ENCODE data around the gene GADD45B. TPM values are rescaled to one million over a fixed set of nuclear protein-coding genes. Genes with fewer than 3 reads are reported as not detected.
"Not testable (repeated sequence)": the region's sequence is repeated elsewhere in the genome, so short reads cannot be mapped to it uniquely, and the experiment has no call there.

Gene GADD45B
- polyA plus RNA-seq, 4 donors = 9.2 to 144 (median 12.3) TPM

DNA sequence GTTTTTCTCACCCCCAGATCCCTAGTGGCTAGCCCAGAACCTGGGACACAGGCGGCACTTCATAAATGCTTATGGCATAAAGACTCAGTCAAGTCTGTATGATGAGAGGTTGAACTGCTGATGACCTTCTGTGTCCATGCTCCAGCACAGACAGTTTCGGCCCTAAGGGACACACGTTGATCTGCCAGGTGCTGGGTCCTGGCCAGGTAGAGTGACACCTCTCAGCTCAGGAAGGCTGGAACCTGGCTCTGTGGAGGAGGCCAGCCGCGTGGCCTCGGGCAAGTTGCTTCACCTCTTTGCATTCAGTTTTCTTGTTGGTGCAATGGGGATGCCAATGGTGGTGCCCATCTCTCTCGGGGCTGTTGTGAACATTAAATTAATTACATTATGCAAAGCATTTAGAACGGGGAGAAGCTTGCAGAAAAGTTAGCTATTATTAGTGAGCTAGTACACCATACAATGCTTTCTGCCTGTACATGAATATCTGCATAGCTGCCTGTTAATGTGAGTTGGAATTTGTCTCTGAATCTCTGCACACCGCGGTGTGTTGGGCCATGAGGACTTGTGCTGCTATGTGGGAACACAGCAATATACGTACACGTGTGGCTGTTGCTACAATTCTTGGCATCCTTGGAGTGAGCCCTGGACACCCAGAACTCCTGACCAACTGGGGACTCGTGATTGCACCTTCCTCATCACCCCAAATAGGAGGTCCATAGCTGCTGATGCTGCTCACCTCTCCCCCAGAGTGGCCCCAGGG is 8.4 kb downstream of the GADD45B start:
- DNase-seq (ENCODE audit: low read depth in 4 of 4, low spot score in 3 of 4) = no peak

DNA sequence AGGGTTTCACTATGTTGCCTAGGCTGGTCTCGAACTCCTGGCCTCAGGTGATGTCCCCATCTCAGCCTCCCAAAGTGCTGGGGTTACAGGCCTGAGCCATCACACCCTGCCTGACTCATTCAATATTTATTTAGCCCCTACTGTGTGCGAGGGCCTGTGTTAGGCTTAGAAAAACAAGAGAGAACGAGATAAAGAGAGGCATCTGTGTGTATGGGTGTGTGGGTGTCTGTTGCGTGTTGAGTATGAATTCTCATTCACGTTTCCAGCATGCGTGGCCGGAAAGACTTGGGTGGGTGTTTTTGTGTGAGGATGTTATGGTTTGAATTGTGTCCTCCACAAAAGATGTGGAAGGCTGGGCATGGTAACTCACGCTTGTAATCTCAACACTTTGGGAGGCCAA is 9.5 kb downstream of the GADD45B start:
- DNase-seq (ENCODE audit: low read depth in 4 of 4, low spot score in 3 of 4) = no peak

DNA sequence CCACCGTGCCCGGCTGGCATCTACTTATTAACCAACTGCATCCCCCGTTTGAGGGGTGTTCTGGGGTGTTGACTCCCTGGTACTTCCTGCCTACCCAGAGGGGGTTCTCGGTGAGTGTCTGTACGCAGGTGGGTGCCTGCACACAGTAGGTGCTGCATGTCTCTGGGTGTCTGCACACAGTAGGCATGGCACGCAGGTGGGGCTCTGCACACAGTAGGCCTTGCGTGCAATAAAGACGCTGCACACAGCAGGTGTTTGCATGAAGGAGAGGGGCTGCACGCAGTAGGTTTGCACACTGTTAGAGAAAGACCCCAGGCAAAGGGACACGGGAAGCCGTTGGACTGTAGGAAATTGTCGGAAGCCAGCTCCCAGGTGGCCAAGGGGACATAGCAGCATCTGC is 11.2 kb downstream of the GADD45B start:
- no peak for DNase-seq (ENCODE audit: low read depth in 4 of 4, low spot score in 3 of 4)

DNA sequence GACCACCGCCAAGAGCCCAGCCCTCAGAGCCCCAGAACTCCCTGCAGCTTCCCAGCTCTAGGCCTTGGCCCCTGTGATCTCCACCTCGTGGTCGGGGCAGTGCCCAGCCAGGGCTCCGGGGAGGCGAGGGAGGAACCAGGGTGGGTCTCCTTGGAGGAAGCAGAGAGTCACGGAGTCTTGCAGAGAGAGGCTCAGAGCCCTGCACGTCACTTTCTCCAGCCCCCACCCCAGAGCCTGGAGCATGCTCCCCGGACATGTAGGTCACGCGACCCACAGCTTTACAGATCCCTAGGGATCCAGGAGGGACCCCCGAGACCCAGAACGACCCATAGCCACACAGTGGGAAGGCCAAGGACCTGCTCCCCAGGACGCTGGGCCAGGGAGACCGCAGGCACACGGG is 11.9 kb downstream of the GADD45B start:
- no peak for DNase-seq (ENCODE audit: low read depth in 4 of 4, low spot score in 3 of 4)

DNA sequence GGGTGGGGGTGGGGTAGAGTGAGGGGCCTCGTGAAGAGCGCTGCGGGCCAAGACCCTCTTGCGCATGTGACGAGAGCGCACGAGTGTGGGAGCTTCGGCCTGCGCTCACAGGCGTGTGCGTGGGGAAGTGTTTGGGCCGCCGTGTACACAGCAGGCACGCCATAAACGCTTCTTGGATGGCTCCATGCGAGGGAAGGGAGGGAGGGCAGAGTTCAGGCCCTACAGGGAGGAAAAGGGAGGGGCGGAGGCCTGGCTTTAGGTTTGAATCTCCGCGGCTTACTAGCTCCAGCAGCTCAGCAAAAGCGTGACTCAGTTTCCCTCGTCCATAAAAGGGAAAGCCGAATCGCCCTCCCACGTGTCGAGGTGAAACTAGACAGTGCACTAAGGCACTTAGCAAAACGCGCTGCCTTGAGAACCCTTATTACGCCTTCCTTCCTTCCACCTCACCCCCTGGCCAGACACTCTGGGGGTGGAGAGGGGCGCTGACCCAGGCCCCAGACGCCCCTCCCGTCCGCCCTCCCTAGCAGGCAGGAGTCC is 12.5 kb downstream of the GADD45B start:
- no peak for DNase-seq (ENCODE audit: low read depth in 4 of 4, low spot score in 3 of 4)

DNA sequence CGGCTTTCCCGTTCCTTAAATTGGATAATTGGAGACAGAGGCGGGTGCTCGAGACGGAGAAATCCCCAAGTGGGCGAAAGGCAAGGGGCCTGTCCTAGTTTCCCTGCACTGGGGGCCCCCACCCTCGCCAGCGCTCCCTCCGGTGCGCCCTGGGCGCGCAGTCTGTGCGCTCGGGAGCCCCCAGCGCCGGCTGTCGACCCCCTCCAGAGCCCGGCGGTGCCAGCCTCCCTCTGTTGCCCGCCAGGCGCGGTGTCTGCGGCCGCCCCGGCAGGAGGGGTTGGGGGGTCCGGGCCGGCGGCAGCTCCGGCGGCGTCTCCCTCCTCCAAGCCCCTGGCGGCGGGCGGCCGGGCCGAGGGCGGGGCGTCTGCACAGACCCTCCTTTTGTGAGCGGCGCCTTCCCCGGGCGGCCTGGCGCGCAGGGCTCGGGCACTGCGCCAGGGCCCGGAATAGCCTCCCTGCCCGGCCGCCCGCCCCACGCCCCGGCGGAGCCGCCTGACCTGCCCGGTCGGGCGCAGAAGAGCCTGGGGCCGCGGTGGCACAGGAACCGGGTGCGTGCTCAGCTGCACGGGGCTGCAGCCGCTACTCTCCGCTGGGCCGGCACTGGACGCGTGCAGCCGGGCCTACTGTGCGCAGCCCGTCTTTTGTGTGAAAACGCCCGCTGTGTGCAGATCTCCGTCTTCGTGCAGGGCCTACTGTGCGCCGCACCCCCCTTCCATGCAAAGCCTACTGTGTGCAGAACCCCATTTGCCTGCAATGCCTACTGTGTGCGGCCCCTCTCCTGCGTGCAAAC is 13.2 kb downstream of the GADD45B start:
- no peak for DNase-seq (ENCODE audit: low read depth in 4 of 4, low spot score in 3 of 4)

DNA sequence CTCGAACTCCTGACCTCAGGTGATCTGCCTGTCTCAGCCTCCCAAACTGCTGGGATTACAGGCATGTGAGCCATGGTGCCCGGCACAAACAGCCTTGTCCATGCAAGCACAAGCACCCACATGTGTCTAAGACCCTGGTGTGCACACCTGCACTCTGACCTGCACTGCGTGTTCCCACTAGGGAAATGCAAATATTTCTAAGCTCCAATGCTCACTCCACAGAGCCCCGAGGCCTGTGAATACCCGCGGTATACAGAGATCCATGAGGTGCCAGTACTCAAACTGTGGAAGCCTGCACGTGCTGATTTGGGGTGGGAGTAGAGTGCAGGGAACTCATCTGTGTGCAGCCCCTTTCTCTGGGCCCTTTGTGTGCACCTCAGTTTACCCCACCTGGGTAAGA is 14.7 kb downstream of the GADD45B start:
- no peak for DNase-seq (ENCODE audit: low read depth in 4 of 4, low spot score in 3 of 4)

DNA sequence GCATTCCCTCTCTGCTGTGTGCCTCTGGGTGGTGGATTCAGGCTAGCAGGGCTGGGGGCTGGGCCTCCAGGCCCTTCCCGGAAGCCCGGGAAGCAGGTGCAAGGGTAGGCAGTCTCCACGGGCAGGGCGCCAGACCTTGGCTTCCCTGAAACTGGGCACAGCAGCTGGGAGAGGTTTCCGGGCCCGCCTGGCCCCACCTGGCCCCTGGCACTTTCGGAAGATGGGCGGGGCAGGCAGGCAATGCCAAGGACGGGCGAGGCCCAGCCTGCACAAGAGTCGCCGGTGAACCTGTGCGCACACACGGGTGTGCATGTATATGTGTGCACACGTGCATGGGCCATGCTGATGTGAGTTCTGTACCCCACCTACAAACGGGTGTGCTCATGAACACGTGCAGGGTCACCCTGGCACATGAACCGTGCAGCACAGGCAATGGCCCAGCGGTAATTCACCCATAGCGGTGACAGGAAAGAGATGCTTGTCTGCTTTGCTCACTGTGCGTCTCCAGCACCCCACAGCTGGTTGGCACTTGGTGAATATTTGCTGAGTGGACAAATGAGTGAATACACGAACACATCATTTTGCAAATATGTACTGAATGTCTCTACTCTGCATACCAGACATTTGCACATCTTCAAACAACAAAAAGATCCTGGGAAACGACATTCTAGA is 15.3 kb downstream of the GADD45B start:
- no peak for DNase-seq (ENCODE audit: low read depth in 4 of 4, low spot score in 3 of 4)

DNA sequence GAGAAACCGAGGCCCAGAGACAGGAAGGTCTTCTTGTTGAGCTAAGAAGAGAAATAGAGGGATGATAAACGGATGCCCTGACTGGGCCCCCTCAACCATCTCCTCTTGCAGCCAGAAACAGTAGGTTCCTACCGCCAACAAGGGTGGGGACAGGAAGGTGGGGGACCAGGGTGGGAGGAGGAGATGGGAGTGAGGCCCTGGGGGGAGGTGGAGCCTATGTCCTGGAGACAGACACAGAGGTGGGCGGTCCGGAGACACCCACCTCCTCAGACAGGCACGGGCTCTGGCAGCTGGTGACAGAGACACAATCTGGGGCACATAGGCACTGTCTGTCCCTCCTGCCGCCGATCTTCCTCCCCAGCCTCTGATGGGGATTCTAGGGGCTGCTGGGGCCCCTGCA is 16.9 kb downstream of the GADD45B start:
- DNase-seq (ENCODE audit: low read depth in 4 of 4, low spot score in 3 of 4) = no peak

DNA sequence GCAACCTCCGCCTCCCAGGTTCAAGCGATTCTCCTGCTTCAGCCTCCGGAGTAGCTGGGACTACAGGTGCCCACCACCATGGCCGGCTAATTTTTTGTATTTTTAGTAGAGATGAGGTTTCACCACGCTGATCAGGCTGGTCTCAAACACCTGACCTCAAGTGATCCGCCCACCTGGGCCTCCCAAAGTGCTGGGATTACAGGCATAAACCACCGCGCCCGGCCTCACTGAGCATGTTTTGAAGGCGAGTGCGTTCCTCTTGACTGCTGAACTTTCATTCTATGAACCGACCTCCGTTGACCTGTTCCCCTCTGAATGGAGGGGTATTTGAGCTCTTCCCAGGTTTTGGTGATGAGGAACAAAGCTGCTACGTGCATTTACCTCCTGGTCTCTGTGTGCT is 17.5 kb downstream of the GADD45B start:
- DNase-seq (ENCODE audit: low read depth in 4 of 4, low spot score in 3 of 4) = not testable (repeated sequence)

DNA sequence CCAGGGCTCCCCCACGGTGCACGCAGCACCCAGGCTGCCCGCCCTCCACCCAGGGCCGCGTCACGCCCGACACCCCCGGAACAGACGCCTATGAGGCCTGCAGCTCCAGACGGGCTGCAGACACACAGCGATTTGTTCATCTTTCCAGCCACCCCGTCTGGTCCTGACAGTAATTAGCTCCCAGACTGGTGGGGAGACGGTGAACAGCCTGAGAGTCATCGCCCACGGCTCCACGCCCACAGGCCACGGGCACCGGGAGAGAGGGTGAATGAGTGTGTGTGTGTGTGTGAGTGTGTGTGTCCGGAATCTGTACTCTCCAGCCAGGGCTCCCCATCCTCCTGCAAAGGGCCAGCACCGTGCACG is 18.1 kb downstream of the GADD45B start:
- no peak for DNase-seq (ENCODE audit: low read depth in 4 of 4, low spot score in 3 of 4)

DNA sequence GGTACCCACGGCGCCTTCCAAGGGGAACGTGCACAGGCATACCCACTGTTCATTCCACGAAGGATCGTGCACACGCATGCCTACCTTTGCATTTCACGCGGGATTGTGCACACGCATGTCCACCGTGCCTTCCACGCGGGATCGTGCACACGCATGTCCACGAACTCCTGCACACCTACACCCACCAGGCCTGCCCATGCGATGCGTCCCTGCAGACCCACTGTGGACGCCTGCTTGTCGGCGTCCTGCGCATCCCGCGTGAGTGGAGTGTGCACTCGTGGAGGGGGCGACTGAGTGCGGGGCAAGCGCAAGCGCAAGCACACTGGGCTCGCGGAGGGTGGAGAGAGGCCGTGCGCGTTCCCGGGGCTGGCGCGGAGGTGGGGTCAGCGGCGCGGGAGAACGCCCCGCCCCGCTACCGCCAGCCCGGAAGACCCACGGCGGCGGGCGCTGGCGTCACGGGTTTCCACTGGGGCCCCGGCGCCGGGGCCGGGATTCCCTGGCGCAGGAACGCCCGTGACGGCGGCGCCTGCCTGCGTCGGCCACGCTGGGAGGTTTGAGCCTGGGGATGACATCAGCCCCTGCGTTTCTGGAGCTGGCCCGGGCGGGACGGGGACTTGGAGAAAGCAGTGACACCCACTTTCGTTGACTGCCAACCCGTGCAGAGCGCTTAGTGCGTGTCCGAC is 18.7 kb downstream of the GADD45B start:
- DNase-seq (ENCODE audit: low read depth in 4 of 4, low spot score in 3 of 4) = no peak

DNA sequence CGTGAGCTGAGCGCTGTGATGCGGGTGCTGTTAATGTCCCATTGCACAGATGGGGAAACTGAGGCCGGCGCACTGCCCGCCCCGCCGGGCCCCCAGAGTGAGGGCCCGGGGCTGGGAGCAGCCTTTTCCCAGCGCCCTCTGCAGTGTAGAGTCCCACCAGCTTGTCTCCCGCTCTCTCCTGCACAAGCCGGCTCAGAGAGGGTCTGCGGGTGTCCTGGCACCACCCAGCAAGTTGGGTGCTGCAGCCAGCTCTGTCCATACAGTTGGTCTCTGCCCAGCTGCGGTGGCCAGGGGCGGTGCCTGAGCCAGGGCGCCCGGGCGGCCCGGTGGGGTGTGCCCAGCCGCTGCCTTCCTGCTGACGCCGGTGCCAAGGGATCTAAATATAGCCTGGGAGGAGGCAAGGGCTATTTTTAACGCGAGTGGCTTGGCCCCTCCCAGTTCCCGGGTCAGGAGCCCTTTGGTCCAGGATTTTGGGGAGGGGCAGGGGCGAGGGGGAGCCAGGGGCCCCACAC is 19.3 kb downstream of the GADD45B start:
- DNase-seq (ENCODE audit: low read depth in 4 of 4, low spot score in 3 of 4) = no peak

DNA sequence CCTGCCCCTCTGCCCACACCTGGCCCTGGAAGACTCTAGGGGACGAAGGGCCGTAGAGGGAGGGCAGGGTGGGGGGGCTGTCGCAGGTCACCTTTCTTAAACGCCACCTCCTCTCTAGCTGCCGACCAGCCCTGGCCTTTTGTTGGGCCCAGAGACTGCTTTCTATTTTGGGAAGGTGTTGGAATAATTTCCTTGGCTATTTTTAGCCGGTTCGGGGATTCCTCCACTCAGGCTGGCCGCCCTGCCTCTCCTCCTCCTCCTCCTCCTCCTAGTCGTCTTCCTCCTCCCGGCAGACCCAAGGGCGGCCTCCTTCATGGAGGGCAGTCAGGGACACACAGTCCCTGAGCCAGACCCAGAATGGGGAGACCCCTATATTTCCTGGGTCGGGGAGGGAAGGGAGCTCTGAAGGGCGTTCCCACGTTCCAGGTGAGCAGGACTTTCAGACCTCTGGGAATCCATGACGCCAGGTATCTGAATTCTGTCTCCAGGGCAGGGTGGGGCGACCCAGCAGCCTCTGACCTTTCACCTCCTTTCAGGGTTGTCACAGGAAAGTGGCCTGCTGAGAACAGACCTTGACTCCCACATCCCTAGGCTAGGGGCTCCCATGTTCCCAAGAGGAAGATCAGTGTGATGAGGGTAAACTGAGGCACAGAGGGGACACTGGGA is 19.9 kb downstream of the GADD45B start:
- DNase-seq (ENCODE audit: low read depth in 4 of 4, low spot score in 3 of 4) = no peak

DNA sequence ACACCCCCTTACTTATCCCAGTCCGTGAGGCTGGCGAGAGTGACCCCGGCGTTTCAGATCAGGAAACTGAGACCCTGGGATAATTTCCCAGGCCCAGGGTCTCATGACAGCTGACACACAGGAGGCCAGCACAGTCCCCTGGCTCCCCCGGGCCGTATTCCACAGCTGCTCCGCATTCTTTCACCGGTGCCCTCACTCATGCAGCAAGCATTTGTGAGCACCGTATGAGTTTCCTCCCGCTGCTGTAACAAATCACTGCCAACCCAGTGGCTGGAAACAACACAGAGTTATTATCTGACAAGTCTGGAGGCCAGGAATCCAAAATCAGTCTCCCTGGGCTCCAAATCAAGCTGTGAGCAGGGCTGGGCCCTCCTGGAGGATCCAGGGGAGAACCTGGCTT is 21.3 kb downstream of the GADD45B start:
- no peak for DNase-seq (ENCODE audit: low read depth in 4 of 4, low spot score in 3 of 4)

DNA sequence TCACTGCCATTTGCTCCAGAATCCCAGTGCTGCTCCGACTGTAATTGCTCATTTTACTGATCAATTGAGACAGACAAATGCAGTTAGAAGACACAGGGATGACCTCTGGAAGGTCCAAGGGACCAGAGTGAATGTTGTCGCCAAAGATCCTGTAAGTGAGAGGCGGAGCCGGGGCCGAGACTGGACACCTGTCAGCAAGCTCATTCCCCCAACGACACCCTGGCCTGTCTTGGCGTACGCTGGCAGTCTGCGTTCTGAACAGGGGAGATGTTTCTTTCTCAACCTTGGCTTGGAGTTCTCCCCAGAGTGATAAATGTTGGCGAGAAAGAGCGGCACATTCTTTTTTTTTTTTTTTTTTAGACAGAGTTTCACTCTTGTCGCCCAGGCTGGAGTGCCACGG is 24.2 kb downstream of the GADD45B start:
- DNase-seq (ENCODE audit: low read depth in 4 of 4, low spot score in 3 of 4) = no peak

DNA sequence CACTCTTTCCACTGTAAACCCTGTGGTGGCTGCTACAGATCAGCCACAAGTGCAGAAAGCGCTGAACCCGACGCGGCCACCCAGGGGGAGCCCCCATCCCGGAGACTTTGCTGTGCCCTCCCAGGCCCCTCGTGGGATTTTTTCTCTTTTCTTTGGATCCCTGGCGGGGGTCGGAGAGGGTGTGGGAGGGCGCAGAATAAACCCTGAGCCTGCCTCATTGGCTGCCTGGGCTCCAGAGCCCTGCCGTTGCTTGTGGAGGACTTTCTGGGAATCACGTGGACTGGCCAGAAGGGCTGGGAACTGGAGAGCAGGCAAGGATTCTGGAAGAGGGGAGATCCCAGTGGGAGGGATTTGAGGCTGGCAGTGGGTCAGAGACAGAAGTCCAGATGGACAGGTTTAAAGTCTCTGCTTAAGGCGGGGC is 24.9 kb downstream of the GADD45B start:
- no peak for DNase-seq (ENCODE audit: low read depth in 4 of 4, low spot score in 3 of 4)

DNA sequence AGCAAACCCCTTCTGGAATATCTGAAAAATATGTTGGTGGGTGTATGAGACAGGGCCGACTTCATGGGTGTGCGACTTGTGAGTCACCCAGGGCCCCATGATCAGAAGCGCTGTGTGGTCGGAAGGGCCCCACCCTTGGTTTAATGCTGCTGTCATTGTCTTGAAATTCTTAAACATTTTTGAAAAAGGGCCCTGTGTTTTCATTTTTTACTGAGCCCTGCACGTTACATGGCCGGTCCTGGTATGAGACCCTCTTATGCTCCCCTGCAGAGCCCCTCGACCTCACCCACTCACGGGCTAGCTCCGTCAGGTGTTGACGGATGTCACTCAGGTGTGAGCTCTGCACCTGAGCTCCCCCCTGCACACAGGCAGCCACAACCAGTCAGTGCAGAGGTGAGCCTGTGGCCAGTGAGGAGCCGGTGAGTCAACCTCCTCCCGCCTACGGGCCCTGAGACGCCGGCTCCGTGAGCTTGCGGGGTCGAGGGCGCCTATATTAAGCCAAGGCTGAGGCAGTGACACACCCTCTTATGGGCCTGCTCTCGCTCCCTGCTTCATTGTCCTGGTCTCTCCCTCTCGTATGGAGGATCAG is 27.7 kb downstream of the GADD45B start:
- no peak for DNase-seq (ENCODE audit: low read depth in 4 of 4, low spot score in 3 of 4)

DNA sequence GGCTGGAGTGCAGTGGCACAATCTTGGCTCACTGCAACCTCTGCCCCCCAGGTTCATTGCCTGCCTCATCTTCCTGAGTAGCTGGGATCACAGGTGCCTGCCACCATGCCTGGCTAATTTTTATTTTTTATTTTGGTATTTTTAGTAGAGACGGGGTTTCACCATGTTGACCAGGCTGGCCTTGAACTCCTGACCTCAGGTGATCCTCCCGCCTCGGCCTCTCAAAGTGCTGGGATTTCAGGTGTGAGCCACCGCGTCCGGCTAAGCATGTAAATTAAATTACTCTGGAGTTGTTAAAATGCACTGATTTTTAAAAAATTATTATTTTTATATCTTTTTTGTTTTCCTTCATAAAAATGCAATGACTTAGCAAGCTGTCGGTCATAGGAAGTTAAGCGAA is 30.7 kb downstream of the GADD45B start:
- not testable (repeated sequence) for DNase-seq (ENCODE audit: low read depth in 4 of 4, low spot score in 3 of 4)

DNA sequence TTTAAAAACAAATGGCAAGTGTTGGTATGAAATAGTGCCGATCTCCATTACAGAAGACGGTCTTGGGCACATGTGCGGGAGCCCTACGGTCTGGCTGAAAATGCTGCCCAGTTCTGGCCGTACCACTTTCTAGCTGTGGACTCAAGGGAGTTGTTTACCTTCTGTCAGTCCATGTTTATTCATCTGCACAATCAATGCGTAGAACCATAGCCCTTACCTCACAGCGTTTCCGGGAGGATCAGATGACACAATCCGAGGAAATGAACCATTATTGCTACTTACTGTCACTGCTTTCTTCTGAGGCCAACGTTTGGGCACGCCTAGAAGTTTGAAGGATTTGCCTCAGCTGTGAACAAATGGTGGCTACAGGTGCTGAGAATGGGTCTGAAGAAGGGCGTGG is 31.2 kb downstream of the GADD45B start:
- DNase-seq (ENCODE audit: low read depth in 4 of 4, low spot score in 3 of 4) = no peak
